H1 (cell line): ENCODE measurements around the gene GABRD. TPM values are rescaled to one million over a fixed set of nuclear protein-coding genes. Genes with fewer than 3 reads are reported as not detected.

ENCODE experiments used
- BACH1 ChIP-seq: IDR thresholded peaks from 2 replicates; pipeline ENCODE4 v1.6.1; 2012; ENCODE audit warnings: low read length, improper control_type of control experiment
- CEBPB ChIP-seq: IDR thresholded peaks from 2 replicates; pipeline ENCODE4 v1.6.1; 2012; ENCODE audit warnings: low read depth, low read length
- EZH2 ChIP-seq: fragments of 200-600 bp; sonication (generic); IDR thresholded peaks from 2 replicates; pipeline ENCODE4 v1.7.1; 2012; ENCODE audit warnings: low read depth, mild to moderate bottlenecking, moderate library complexity, low read length, inconsistent platforms; ENCODE audit not compliant: severe bottlenecking
- HDAC6 ChIP-seq: IDR thresholded peaks from one replicate; pipeline ENCODE4 v1.7.1; 2012; ENCODE audit warnings: low read depth, mild to moderate bottlenecking, inconsistent platforms, low read length, moderate library complexity
- KDM4A ChIP-seq: IDR thresholded peaks from one replicate; pipeline ENCODE4 v1.7.1; 2012; ENCODE audit warnings: low read depth, mild to moderate bottlenecking, moderate library complexity, low read length, inconsistent platforms; ENCODE audit not compliant: severe bottlenecking
- NRF1 ChIP-seq: IDR thresholded peaks from 2 replicates; pipeline ENCODE4 v1.6.1; 2011; ENCODE audit warnings: mild to moderate bottlenecking, low read depth, low read length, improper control_type of control experiment
- POLR2A ChIP-seq, 2 experiments: IDR thresholded peaks; 1 replicate in 1 of 2; 2 replicates in 1 of 2; pipeline ENCODE4 v1.6.1; 2011; ENCODE audit warnings: low read depth in 2 of 2, low read length in 2 of 2, mild to moderate bottlenecking in 2 of 2; ENCODE audit errors: control extremely low read depth in 1 of 2
- SP1 ChIP-seq: IDR thresholded peaks from 2 replicates; pipeline ENCODE4 v1.6.1; 2011; ENCODE audit warnings: low read depth, low read length
- TAF1 ChIP-seq: IDR thresholded peaks from 2 replicates; pipeline ENCODE4 v1.6.1; 2011; ENCODE audit warnings: mild to moderate bottlenecking, low read depth, low read length
- TCF12 ChIP-seq: IDR thresholded peaks from 2 replicates; pipeline ENCODE4 v1.6.1; 2011; ENCODE audit warnings: low read depth, mild to moderate bottlenecking, low read length
- YY1 ChIP-seq: IDR thresholded peaks from 2 replicates; pipeline ENCODE4 v1.6.1; 2011; ENCODE audit warnings: low read depth, mild to moderate bottlenecking, low read length
- polyA plus RNA-seq, 7 experiments: library from polyadenylated mRNA; depleted of rRNA in 3 of 7; stranded (reverse) in 5 of 7; unstranded in 2 of 7; fragments of >200 nt in 5 of 7; fragments of 200-250 nt in 2 of 7; gene quantifications; 1 replicate in 5 of 7; 2 replicates in 1 of 7; 4 replicates in 1 of 7; pipeline versions ENCODE4 v1.2.1 to v1.2.3, GENCODE V29; 2011 to 2013; ENCODE audit warnings: missing spikeins in 2 of 7, mixed read lengths in 2 of 7
- total RNA-seq: library from RNA; stranded (reverse); fragmentation: NEBNext Ultra II Directional; extraction: Animal tissue kit (Norgen Biotek cat#: 25700); gene quantifications from 2 replicates; pipeline ENCODE4 v1.2.1, GENCODE V29; 2021
- TF ChIP-seq, protein P1 (sequence below), 3 experiments: IDR thresholded peaks; 1 replicate in 2 of 3; 2 replicates in 1 of 3; pipeline versions ENCODE4 v1.5.1 to v1.6.1; 2011; ENCODE audit warnings: low read length in 3 of 3, mild to moderate bottlenecking in 3 of 3, inconsistent platforms in 2 of 3, low read depth in 1 of 3, moderate library complexity in 1 of 3; ENCODE audit not compliant: insufficient read depth in 1 of 3; ENCODE audit errors: control extremely low read depth in 1 of 3

The GABRD gene
- total and polyA plus RNA-seq, 2 of the 8 experiments (the other 6 are each of a cell fraction or from before 2014, with no cell fraction given), result 1.8 to 3.0 TPM

DNA sequence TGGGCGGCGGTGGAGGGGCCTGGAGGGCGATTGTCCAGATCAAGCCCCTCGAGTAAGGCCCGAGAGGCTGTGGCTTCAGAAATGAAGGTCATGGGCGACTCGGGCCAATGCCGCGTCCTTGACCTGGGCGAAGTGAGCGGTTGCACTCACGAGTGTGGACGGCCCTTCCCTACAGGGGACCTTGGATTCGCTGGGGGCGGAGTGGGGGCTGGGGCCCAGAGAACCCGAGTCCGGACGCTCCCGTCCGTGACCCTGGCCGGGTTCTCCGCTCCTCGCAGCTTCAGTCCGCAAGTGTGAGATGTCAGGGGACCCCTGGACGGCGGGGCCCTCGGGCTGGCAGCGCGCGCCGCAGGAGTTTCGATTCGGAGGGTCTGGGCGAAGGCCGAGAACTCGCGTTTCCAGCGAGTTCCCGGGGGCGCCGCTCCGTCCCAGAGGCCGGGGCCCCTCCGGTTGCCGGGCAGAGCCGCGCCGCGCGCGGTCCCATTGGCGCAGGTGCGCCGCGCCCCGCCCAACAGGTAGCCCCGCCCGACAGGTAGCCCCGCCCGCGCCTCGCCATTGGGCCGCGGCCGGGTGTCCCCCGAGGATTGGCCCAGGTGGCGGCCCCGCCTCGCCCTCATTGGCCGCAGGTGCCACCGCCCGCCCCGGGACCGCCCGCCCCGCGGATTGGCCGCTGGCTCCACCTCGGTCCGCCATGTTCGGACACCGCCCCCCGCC, 30.7 kb downstream of the GABRD start, which contains the start of gene PRKCZ (continued):
- TF ChIP-seq EZH2, result no peak
- peak; percentile 11; the same call in 1 of the 2 replicates for TF ChIP-seq YY1
- TF ChIP-seq, protein P1, sequence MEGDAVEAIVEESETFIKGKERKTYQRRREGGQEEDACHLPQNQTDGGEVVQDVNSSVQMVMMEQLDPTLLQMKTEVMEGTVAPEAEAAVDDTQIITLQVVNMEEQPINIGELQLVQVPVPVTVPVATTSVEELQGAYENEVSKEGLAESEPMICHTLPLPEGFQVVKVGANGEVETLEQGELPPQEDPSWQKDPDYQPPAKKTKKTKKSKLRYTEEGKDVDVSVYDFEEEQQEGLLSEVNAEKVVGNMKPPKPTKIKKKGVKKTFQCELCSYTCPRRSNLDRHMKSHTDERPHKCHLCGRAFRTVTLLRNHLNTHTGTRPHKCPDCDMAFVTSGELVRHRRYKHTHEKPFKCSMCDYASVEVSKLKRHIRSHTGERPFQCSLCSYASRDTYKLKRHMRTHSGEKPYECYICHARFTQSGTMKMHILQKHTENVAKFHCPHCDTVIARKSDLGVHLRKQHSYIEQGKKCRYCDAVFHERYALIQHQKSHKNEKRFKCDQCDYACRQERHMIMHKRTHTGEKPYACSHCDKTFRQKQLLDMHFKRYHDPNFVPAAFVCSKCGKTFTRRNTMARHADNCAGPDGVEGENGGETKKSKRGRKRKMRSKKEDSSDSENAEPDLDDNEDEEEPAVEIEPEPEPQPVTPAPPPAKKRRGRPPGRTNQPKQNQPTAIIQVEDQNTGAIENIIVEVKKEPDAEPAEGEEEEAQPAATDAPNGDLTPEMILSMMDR (IDR thresholded peaks at IDR 0.05; ENCODE audit: control extremely low read depth in 1 of 3, insufficient read depth in 1 of 3, low read depth in 1 of 3, low read length in 3 of 3), result no peak
- no peak for TF ChIP-seq CEBPB
- peak; percentile 85; the same call in 1 of the 2 replicates for TF ChIP-seq SP1
- 0 out of 2 replicates have a peak, but pooled peaks have one; percentile 1 for TF ChIP-seq TCF12
- peak; percentile 43; the same call in 1 of the 2 replicates for TF ChIP-seq TAF1
- no peak for TF ChIP-seq BACH1
- TF ChIP-seq POLR2A (IDR thresholded peaks at IDR 0.05; ENCODE audit: control extremely low read depth in 1 of 2, low read depth in 2 of 2, low read length in 2 of 2), result peak in 1 of 2 experiments; percentile 66; a peak in 1 of 3 replicates
- TF ChIP-seq NRF1, result 0 out of 2 replicates have a peak, but pooled peaks have one; percentile 2
- TF ChIP-seq HDAC6, result no peak
- peak; percentile 76 for TF ChIP-seq KDM4A
